Measurements from ENCODE around the gene XRCC1.
A peak's percentile ranks its signal among the peaks of the same experiment; 100 is the strongest.

DNA sequence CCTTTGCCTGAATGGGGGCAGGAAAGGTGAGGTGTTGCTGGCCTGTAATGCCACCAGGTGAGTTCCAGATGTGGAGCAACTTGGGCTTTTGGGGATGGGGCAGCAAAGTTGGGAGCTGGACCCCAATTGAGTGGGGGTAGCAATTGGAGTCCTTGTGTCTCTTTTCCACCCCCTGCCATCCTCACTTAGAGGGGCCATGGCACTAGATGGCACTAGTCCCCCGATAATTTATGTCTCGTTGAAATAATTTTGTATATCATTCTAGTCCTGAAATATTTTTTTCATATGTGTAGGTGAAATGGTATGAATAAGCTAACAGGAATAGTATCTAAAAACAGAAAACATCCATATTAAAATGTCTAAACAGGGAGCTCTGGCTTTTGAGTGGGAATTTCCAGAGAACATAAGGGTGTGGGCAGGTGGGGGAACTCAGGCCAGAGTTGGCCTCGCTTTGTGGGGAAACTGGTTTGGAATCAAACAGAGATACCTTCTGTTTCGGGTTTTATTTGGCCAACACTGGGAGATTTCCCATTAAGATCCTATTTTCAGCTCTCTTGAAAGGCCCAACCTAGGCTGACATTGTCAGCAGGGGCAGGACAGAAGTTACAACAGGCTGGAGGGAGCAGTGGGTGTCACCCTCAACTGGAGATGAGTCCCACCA lies 24.4 kb upstream of the XRCC1 start:
- TF ChIP-seq POLR2A (IDR thresholded peaks at IDR 0.05), result no peak
- TF ChIP-seq CTCF (IDR thresholded peaks at IDR 0.05), result peak in 2 of 5 experiments; percentile 5 to 14
